DMS53 treated with DMSO at 0.1 percent for 48 hours (cell line): ENCODE data around the gene ANKRD13A.
A peak's percentile ranks its signal among the peaks of the same experiment; 100 is the strongest.
"Not testable (repeated sequence)": the region's sequence is repeated elsewhere in the genome, so short reads cannot be mapped to it uniquely, and the experiment has no call there.

ENCODE experiments used
- DNase-seq: peaks from one replicate; lab custom pipeline; 2025; ENCODE audit not compliant: unreplicated experiment; lab: John Stamatoyannopoulos, UW

Gene ANKRD13A

DNA sequence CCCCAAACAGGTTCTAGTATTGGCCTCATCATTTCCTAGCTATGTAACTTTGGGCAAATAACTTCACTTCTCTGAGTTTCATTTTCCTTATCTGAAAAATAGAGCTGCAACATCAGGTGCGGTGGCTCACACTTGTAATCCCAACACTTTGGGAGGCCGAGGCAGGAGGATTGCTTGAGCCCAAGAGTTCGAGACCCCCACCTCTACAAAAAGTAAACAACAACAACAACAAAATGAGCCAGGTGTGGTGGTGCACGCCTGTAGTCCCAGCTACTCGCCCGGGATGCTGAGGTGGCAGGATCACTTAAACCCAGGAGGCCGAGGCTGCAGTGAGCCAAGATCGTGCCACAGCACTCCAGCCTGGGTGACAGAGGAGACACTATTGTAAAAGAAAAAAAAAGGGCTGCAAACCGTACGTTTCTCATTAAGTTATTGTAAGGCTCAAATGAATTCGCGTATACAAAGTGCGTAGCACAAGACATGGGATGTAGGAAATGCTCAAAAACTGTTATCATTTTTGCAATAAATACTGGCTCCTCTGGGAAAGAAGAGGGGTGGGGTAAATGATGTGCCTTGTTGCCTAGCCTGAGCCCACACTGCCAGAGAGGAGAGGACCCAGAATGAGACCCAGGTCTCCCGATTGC is 48.2 kb downstream of the ANKRD13A start:
- no peak for DNase-seq

DNA sequence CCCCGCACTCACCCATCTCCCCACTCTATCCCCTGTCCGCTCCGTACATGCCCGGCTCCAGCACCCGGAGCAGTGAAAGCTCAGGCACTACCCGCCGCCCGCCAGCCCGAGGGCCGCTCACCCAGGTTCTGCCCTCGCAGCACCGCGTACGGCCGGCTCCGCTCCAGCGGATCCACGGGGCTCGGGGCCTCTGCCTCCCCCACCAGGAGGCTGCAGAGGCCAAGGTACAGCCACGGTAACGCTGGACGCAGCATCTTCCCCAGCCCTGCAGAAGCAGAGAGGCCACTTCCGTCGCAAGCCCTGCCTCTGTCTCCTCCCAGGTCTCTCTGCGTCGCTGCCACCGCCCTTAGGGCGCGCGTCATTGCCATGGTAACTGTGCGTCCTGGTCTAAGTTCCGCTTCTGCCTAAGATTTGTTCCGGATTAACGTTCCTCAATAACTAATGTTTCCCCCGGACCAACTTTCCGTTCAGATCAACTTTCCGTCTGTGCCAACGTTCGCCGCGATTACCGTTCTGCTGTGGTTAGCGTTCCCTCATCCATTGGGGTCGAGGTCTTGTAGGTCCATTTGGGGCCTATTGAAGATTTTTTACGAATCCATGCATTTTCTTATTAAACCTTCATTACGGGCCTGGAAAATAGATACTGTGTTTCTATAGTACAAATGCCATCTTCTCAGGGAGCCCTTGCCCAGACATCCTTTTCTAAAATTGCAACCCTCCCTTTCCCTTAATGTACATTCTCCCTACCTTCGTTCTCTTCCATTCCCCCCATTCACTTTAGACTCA is 49.2 kb downstream of the ANKRD13A start, which contains the start of gene C12orf76:
TSS of gene C12orf76 (minus strand) at position 281 of the 786 bp plus-strand sequence. CDS start at position 254, 27 bp downstream.
- peak; percentile 94 for DNase-seq

GRCh38 chr12:110049034-110049433 is 49.8 kb downstream of the ANKRD13A start:
- not testable (repeated sequence) for DNase-seq

DNA sequence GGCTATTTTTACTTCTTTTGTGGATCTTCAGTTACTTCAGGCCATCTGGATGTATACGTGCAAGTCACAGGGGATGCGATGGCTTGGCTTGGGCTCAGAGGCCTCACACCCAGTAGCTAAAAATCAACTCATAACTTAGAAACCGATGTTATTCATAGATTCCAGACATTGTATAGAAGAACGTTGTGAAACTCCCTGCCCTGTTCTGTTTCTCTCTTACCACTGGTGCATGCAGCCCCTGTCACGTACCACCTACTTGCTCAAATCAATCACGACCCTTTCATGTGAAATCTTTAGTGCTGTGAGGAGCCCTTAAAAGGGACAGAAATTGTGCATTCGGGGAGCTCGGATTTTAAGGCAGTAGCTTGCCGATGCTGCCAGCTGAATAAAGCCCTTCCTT is 50.4 kb downstream of the ANKRD13A start:
- not testable (repeated sequence) for DNase-seq

- DNase-seq: no peak
Measured at GRCh38 chr12:110050927-110051326, 51.7 kb downstream of the ANKRD13A start.

GRCh38 chr12:110055375-110056352 is 56.4 kb downstream of the ANKRD13A start:
- not testable (repeated sequence) for DNase-seq

DNA sequence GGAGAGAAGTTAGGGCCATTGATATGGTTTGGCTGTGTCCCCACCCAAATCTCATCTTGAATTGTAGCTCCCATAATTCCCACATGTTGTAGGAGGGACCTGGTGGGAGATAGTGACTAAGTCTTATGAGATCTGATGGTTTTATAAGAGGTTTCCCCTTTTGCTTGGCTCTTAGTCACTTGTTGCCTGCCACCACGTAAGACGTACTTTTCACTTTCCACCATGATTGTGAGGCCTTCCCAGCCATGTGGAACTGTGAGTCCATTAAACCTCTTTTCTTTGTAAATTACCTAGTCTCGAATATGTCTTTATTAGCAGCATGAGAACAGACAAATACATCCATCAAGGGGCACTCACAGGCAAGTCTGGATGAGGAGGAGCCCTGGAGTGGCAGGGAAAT is 57.4 kb downstream of the ANKRD13A start:
- DNase-seq: not testable (repeated sequence)

DNA sequence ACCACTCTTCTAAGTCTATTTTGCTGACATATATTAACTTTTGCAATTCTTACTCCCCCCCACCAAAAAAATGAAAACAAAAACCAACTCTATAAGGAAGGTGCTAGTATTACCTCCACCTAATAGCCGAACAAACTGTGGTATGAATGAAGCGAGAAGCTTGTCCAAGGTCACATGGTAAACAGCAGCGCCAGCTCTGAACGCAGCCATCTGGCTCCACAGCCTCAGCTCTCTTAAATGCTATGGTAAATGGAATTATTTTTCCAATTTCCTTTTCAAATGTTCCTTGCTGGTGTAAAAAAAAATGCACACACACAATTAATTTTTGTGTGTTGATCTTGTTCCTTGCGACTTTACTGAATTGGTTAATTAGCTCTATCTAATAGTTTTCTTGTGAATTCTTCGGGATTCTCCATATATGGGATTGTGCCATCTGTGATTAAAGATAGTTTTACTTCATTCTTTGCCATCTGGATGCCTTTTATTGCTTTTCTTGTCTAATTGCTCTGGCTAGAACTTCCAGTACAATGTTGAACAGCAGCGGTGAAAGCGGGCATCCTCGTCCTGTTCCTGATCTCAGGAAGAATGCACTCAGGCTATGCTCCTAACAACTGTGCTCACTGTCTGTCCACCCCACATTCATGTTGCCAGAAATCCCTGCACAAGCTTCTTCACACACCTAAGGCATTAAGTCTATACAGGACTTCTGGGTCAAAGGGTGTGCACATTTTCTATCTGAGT is 59.8 kb downstream of the ANKRD13A start:
- DNase-seq: no peak

GRCh38 chr12:110059651-110060000 is 60.4 kb downstream of the ANKRD13A start:
- DNase-seq: no peak

GRCh38 chr12:110062241-110062640 is 63.0 kb downstream of the ANKRD13A start:
- DNase-seq: no peak

GRCh38 chr12:110065540-110065939 is 66.3 kb downstream of the ANKRD13A start:
- DNase-seq: no peak

- DNase-seq: no peak
Measured at GRCh38 chr12:110067531-110067930, 68.3 kb downstream of the ANKRD13A start.

- not testable (repeated sequence) for DNase-seq
Measured at GRCh38 chr12:110068115-110068514, 68.9 kb downstream of the ANKRD13A start.

GRCh38 chr12:110068654-110069053 is 69.4 kb downstream of the ANKRD13A start:
- no peak for DNase-seq

DNA sequence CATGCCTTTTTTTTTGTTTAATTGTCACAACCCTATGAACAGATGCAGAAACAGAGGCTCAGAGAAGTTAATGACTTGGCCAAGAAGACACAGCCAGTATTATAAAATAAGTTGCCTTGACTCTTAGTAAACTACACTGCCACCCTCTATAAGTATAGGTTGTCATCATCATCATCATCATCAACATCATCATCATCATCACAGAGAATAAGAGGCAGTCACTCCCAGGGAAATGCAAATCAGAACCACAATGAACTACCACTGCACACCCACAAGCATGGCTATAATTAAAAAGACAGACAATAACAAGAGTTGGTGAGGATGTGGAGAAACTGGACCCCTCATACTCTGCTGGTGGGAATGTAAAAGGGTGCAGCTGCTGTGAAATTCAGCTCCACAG is 72.3 kb downstream of the ANKRD13A start:
- DNase-seq: no peak

GRCh38 chr12:110071967-110072366 is 72.7 kb downstream of the ANKRD13A start:
- DNase-seq: no peak

GRCh38 chr12:110072636-110073035 is 73.4 kb downstream of the ANKRD13A start:
- not testable (repeated sequence) for DNase-seq

GRCh38 chr12:110073049-110073831 is 74.0 kb downstream of the ANKRD13A start:
- peak; percentile 16 for DNase-seq

DNA sequence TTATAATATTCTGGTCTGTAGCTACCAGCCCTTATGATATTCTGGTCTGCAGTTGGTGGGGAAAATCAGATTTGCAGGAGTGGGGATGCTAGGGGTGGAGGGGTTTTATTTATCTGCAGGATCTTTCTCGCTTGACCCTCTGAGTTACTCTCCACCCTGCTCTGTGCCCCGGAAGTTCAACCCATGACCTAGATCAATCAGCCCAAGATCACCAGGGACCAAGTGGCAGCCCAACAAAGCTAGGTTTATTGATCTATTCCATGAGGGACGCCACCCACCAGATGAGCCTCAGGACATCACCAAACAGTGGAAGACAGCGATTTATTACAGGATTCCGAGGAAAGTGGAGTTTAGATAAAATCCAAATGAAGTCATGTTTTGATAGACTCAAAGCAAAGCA is 74.9 kb downstream of the ANKRD13A start:
- no peak for DNase-seq

GRCh38 chr12:110075880-110076279 is 76.7 kb downstream of the ANKRD13A start:
- DNase-seq: no peak
